Activated B cell treated with CpG ODN at 0.5 μM for 24 hours (primary cell): ENCODE measurements around the gene LTB4R2. TPM values are rescaled to one million over a fixed set of nuclear protein-coding genes. Genes with fewer than 3 reads are reported as not detected.

Experiments
- ATAC-seq: fragments of 200-7000 bp; cut with Tn5 transposase; one replicate; pipeline ENCODE4 v1.10.0; 2021; ENCODE audit warnings: low read depth, mild to moderate bottlenecking, moderate library complexity
- CTCF ChIA-PET: fragments of 350-600 bp; sonication (Branson Sonifier 250); formaldehyde crosslinking; loops from one replicate; lab custom pipeline; 2021; ENCODE audit warnings: antibody characterized with exemption; lab: Charles Lee
- POLR2A ChIA-PET: fragments of 350-600 bp; sonication (Branson Sonifier 250); formaldehyde crosslinking; loops from one replicate; lab custom pipeline; 2021; ENCODE audit warnings: antibody characterized with exemption; lab: Charles Lee
- DNase-seq: peaks from one replicate; pipeline ENCODE4 v3.0.0; 2022
- H3K27ac Mint-ChIP-seq: one replicate; pipeline ENCODE4 v1.8.0; 2020; ENCODE audit warnings: mixed read lengths
- H3K27me3 Mint-ChIP-seq: one replicate; pipeline ENCODE4 v1.8.0; 2021; ENCODE audit warnings: mixed read lengths
- H3K36me3 Mint-ChIP-seq: one replicate; pipeline ENCODE4 v1.8.0; 2021; ENCODE audit warnings: low read depth, mixed read lengths
- H3K4me1 Mint-ChIP-seq: one replicate; pipeline ENCODE4 v1.8.0; 2021; ENCODE audit warnings: mixed read lengths
- H3K4me3 Mint-ChIP-seq: one replicate; pipeline ENCODE4 v1.8.0; 2020; ENCODE audit warnings: mild to moderate bottlenecking, mixed read lengths
- H3K9me3 Mint-ChIP-seq: one replicate; pipeline ENCODE4 v1.8.0; 2020; ENCODE audit warnings: mixed read lengths
- CTCF ChIP-seq: fragments of 200-600 bp; IDR thresholded peaks from one replicate; pipeline ENCODE4 v1.8.0; 2022; ENCODE audit warnings: antibody characterized with exemption, mild to moderate bottlenecking
- intact Hi-C: fragments of 100-400 bp; cut with micrococcal nuclease; formaldehyde crosslinking; loops from one replicate; pipeline ENCODE4 v1.15.1; 2024
- total RNA-seq: library from RNA; stranded (reverse); gene quantifications from 2 replicates; pipeline ENCODE4 v1.2.3, GENCODE V29; 2022

Gene LTB4R2
- total RNA-seq, 1 donor from 2014 or later, result 9.1 TPM

GRCh38 chr14:24315243-24315806, 5.4 kb downstream of the LTB4R2 start:
- CTCF ChIA-PET, result no interaction called here
- intact Hi-C loops, result no loop called here
- Mint-ChIP-seq H3K27me3 (peaks cover 6% of the 10 kb centered on the region), H3K4me1 (peaks cover 38% of the 10 kb centered on the region), H3K27ac (no peak overlapping the region), H3K36me3 (no peaks in the 10 kb centered on the region), H3K9me3 (no peaks in the 10 kb centered on the region), H3K4me3 (no peak overlapping the region)
- POLR2A ChIA-PET, result no interaction called here
- no peak for ATAC-seq
- no peak for TF ChIP-seq CTCF
- no peak for DNase-seq

GRCh38 chr14:24315807-24316596, 6.1 kb downstream of the LTB4R2 start:
- no peak for ATAC-seq
- intact Hi-C loops, result no loop called here
- no peaks in the 10 kb centered on the region for H3K36me3 Mint-ChIP-seq
- H3K4me1 Mint-ChIP-seq, result peaks cover 36% of the 10 kb centered on the region
- no peaks in the 10 kb centered on the region for H3K9me3 Mint-ChIP-seq
- TF ChIP-seq CTCF, result no peak
- POLR2A ChIA-PET, result no interaction called here
- no peak for DNase-seq
- peaks cover 6% of the 10 kb centered on the region for H3K27me3 Mint-ChIP-seq
- CTCF ChIA-PET, result interaction anchor here (0.8 kb wide), 1 partner anchor 97 kb away, joined by 3 read pairs; no protein-coding TSS in a partner anchor
- no peak overlapping the region for H3K27ac Mint-ChIP-seq
- H3K4me3 Mint-ChIP-seq, result no peak overlapping the region

- Mint-ChIP-seq H3K27ac (no peak overlapping the region), H3K27me3 (peaks cover 6% of the 10 kb centered on the region), H3K36me3 (no peaks in the 10 kb centered on the region), H3K9me3 (no peaks in the 10 kb centered on the region), H3K4me1 (peaks cover 32% of the 10 kb centered on the region), H3K4me3 (no peak overlapping the region)
- intact Hi-C loops, result no loop called here
- TF ChIP-seq CTCF, result no peak
- ATAC-seq (no peak), DNase-seq (no peak)
- POLR2A ChIA-PET, result no interaction called here
- CTCF ChIA-PET, result interaction anchor here (0.8 kb wide), 1 partner anchor 97 kb away, joined by 3 read pairs; no protein-coding TSS in a partner anchor
These were observed 6.6 kb downstream of the LTB4R2 start for GRCh38 chr14:24316597-24316950.

GRCh38 chr14:24317141-24317928, 7.4 kb downstream of the LTB4R2 start:
- H3K9me3 Mint-ChIP-seq, result no peaks in the 10 kb centered on the region
- ChIA-PET POLR2A (interaction anchor here (1.2 to 1.3 kb wide), 2 partner anchors 9 to 10 kb away, joined by 3 read pairs; partner anchors contain the start of gene CIDEB), CTCF (interaction anchor here (1.3 to 1.5 kb wide), 2 partner anchors 9 to 16 kb away, joined by 5 read pairs; partner anchors contain the start of gene CIDEB)
- peaks cover 6% of the 10 kb centered on the region for H3K27me3 Mint-ChIP-seq
- no peaks in the 10 kb centered on the region for H3K36me3 Mint-ChIP-seq
- no peak overlapping the region for H3K4me3 Mint-ChIP-seq
- peaks cover 25% of the 10 kb centered on the region for H3K4me1 Mint-ChIP-seq
- TF ChIP-seq CTCF, result no peak
- no peak for ATAC-seq
- intact Hi-C loops, result no loop called here
- H3K27ac Mint-ChIP-seq, result no peak overlapping the region
- no peak for DNase-seq
